ENCODE results near the gene LYRM4. TPM values are rescaled to one million over a fixed set of nuclear protein-coding genes. Genes with fewer than 3 reads are reported as not detected.

Gene LYRM4
- total and polyA plus RNA-seq, 2 experiments from 2014 or later = 51.0 to 62.0 TPM

- H3K27me3 Mint-ChIP-seq (ENCODE audit: insufficient read depth, low read depth, poor library complexity) = peaks cover 8% of the 10 kb centered on the region
- Histone ChIP-seq H3K9me2 (ENCODE audit: insufficient read depth) (no peaks in the 10 kb centered on the region), H3K27ac (ENCODE audit: low read depth) (no peak overlapping the region), H2AFZ (no peak overlapping the region), H3K79me2 (replicated peaks; ENCODE audit: insufficient read depth) (no peaks in the 10 kb centered on the region), H3K36me3 (ENCODE audit: insufficient read depth) (no peaks in the 10 kb centered on the region), H3K4me3 (no peak overlapping the region), H3K4me1 (ENCODE audit: insufficient read depth) (no peaks in the 10 kb centered on the region), H3F3A (replicated peaks; ENCODE audit: low read depth) (no peaks in the 10 kb centered on the region), H3K4me2 (no peak overlapping the region), H3K27me3 (ENCODE audit: insufficient read depth) (no peaks in the 10 kb centered on the region), H4K20me1 (replicated peaks; ENCODE audit: insufficient read depth) (peaks cover 5% of the 10 kb centered on the region; the same call in 1 of the 2 replicates)
- H3K9me3 Mint-ChIP-seq = peaks cover 2% of the 10 kb centered on the region; the same call in 2 of the 3 replicates
- H3K4me3 Mint-ChIP-seq = no peak overlapping the region
- ATAC-seq (no peak), DNase-seq (ENCODE audit: low spot score) (no peak)
- peaks cover 6% of the 10 kb centered on the region; the same call in 1 of the 3 replicates for H3K4me1 Mint-ChIP-seq
- no peak overlapping the region for H3K27ac Mint-ChIP-seq
- TF ChIP-seq REST (IDR thresholded peaks at IDR 0.05; ENCODE audit: unreplicated experiment) (no peak), ZNF462 (CRISPR knock-in tag; IDR thresholded peaks at IDR 0.05) (no peak)
- H3K36me3 Mint-ChIP-seq (ENCODE audit: low read depth) = peaks cover 11% of the 10 kb centered on the region
Measured at GRCh38 chr6:5116243-5116991, 144.3 kb downstream of the LYRM4 start.
